Ishikawa (cell line): ENCODE data around the gene MOCS3.

Source experiments
- EGR1 ChIP-seq: IDR thresholded peaks from 2 replicates; pipeline ENCODE4 v1.6.1; 2012
- FOXM1 ChIP-seq: IDR thresholded peaks from 2 replicates; pipeline ENCODE4 v1.6.1; 2012; ENCODE audit warnings: low read depth, borderline replicate concordance
- MAX ChIP-seq: IDR thresholded peaks from 2 replicates; pipeline ENCODE4 v1.6.1; 2012
- NFIC ChIP-seq: IDR thresholded peaks from 2 replicates; pipeline ENCODE4 v1.6.1; 2012
- RAD21 ChIP-seq: IDR thresholded peaks from 2 replicates; pipeline ENCODE4 v1.6.1; 2012; ENCODE audit warnings: low read depth
- REST ChIP-seq: IDR thresholded peaks from 2 replicates; pipeline ENCODE4 v1.6.1; 2012; ENCODE audit warnings: low read depth, mild to moderate bottlenecking
- TAF1 ChIP-seq: IDR thresholded peaks from 2 replicates; pipeline ENCODE4 v1.6.1; 2012; ENCODE audit warnings: low read depth, mild to moderate bottlenecking
- TEAD4 ChIP-seq: IDR thresholded peaks from 2 replicates; pipeline ENCODE4 v1.6.1; 2012
- YY1 ChIP-seq: IDR thresholded peaks from 2 replicates; pipeline ENCODE4 v1.6.1; 2012; ENCODE audit warnings: low read depth

GRCh38 chr20:51008718-51009117 is 50.1 kb downstream of the MOCS3 start:
- TF ChIP-seq TAF1 (no peak), RAD21 (no peak), NFIC (no peak), YY1 (no peak), TEAD4 (no peak), FOXM1 (no peak), MAX (no peak), REST (no peak), EGR1 (no peak)
